IPS DF 4.7 (cell line): Measurements from ENCODE around the gene ABCB4.

Source experiments
- DNase-seq: peaks from one replicate; pipeline ENCODE4 v3.0.0-alpha.2; 2013; ENCODE audit warnings: low spot score; ENCODE audit errors: extremely low read depth

The ABCB4 gene

DNA sequence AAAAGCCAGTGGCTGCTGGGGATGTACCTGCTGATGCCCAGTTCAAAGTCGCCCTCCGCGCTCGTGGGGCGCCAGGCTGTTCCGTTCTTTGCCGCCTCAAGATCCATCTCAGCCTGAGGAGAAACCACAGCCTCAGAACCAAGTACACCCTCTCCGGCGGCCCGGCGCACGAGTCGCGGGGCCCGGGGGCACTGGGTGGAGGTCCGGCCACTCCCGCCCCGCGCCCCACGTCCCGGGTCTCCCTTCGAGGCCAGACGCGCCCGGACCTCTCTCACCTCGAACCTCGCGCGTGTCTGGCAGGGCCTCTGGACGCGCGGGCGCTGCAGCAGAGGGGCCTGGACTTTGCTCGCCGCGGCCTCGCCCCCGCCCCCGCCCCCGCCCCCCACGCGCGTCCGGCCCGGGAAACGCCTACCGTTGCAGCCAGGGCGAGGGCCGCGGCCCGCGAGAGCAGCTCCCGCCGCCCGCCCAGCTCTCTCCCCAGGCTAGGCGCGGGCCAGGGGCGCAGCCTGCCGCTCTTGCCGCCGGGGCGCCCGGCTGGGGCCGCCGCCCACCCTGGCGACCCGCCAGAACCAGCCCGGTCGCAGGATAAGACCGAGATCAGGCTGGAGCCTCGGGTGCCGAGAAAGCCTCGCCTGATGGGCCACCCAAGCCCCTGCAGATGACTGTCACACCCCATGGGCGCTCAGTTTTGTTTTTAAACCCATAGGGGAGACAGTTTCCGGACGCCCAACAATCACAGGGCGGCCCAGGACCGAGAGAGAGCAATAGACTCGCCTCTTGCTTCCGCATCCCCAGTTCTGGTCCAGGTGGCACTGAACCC, at the start of gene ABCB4:
Gene ABCB4, minus strand, starts transcription at position 322 of the 820 bp plus-strand sequence. Its CDS starts 215 bp downstream, at position 107.
- no peak for DNase-seq

DNA sequence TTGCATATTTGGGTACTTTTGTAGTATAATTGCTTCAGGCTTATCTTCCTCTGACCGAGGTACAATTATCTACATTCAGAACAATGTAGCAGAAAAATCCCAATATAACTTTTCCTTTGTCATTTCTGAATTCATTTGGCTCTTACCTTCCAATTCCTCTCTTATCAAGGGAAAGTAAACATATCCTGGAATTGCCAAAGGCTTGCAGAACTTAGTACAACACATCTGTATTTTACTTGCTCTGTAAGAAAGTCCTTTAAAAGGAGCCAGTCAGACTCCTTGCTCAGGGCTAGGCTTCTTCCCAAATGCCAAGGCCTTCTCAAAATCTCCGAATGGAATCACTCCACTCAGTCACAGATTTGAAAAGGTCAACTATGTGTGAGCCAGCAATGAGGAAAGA, 43.3 kb upstream of the ABCB4 start:
- DNase-seq: no peak

DNA sequence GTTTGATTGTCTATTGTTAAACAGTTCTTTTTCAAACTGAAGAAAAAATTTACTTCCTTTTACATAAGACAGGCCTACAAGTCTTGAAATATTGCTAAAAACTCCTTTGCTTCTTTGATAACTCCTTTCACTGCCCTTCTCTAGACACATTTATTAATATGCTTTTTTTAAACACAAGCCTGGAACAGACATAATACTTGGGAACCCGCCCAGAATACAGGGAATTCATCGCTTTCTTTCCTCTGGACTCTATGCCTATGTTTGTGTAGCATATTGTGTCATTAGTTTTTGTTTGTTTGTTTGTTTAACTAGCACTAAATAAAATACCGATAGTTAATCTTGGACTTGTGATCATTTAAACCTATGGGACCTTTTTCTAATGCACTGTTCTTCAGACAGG, 42.4 kb upstream of the ABCB4 start:
- no peak for DNase-seq

DNA sequence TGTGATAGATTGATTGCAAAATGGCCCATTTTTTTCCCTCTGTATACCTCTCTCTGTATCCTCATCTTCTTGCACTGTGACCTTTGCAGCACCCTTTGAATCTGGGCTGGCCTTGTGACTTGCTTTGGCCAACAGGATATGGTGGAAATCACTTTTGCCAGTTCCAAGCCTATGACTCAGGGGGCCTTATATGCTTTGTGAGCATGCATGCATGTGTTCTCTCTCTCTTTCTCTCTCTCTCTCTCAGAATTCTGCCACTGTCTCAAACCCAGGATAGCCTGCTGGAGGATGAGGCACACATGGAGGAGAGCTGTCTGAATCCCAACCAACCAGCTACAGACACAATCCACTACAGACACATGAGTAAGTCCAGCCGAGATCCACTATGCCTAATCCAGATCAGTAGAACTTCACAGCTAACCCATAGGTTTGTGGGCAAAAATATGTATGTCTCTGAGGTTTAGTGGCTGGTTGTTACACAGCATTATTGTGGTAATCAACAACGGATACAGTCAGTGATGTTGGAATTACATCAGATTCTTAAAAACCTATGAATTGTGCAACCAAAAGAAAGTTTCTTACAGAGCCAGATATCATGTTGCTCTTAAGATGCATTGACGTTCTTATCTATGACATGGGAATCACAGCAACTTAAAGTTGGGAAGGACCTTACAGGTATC, 41.8 kb upstream of the ABCB4 start:
- no peak for DNase-seq

DNA sequence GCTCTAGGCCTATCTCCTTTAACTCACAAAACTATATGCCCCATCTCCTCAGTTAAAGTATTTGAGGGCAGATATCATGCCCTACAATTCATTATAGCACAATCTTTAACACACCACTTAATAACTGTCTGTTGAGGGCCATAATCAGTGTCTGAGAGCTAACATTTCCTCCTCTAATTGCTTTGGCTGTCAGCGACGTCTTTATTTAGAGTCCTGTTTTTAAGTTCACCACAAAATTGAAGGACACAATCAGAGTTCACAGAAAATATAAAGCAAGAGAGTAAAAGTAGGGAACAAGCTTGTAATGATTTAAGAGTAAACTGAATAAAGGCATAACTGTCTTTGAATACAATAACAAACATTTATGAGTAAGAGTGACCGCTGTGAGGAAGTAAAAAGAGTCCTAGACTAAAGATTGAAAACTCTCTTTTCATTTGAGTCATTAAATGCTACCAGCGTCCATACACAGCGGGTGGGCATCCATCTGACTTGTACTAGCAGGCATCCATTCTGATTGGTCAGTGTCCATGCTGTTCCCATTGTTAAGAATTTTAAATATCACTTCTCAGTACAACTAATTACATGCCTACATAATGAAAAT, 38.4 kb upstream of the ABCB4 start:
- DNase-seq: no peak

DNA sequence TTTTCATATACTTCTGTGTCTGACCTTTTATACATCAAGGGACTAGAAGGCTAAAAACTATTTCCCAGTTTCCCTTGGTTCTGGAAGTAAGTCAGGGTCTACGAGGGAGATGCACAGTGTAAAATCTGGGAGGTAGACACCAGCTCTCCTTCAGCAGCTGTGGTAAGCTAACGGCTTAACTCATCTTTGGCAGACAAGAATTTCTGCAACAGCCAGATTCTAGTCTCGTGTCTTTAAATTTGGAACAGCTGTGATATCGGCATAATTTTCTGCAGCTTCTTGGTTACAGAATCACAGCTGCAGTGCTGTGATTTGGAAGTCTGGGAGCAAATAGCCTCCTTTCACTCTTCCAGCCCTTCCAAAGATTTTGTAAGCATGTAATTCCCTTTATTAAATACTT, 37.4 kb upstream of the ABCB4 start:
- DNase-seq: no peak

DNA sequence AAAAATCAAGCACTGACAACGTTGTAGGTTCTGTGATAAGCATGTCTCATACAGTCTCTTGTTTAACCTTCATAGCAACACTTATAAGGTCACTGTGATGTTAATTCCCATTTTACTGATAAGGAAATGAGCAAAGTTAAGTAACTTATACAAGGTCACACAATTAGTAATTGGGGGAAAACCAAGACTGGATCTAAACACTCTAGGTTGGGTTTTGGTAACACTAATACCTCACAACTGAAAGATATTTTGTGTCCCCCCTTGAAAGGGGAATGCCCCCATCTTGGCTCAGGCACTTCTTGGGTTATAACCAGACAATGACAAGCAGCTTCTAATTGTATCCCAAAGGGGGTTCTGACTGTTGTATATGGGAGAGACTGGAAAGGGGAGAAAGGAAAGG, 36.0 kb upstream of the ABCB4 start:
- DNase-seq: no peak

DNA sequence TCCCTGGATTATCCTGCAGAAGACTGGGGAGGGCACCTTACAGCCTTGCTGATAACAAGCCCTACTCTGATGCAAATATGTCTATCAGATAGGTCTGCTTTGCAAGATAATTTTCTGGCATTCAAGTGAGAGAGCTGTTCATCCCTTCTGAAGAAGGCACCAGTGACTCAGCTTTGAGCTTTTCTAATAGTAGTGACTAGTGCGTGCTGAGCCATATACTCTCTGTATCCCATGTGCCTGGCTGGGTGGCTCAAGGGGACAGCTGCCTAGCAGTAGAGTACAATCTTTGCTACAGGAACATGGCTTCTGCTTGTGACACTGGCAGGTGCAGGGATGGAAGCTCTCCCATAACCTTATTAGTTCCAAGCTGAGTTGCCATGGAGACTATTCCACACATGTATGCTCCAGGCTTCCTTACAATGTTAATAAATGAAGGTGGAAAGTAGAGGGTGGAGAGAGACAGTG, 35.0 kb upstream of the ABCB4 start:
- no peak for DNase-seq

DNA sequence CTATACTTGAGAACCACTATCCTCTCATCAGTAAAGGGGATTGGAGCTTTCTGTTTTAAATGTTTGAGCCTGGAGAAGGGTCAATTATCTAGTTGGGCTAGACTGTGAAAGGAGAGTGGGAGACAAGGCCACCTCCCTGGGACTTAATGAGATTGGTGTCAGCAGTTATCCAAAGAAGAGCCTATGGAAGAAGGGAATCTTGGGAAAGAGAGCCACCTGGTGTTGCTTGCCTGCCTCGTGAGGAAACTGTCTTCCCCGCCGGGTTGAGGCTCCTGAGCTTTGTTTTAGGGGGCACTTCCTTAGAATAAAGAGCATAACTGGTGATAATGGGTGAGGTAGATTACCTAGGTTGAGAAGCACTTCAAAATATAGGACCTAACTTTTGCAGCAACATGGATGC, 32.0 kb upstream of the ABCB4 start:
- DNase-seq: no peak

DNA sequence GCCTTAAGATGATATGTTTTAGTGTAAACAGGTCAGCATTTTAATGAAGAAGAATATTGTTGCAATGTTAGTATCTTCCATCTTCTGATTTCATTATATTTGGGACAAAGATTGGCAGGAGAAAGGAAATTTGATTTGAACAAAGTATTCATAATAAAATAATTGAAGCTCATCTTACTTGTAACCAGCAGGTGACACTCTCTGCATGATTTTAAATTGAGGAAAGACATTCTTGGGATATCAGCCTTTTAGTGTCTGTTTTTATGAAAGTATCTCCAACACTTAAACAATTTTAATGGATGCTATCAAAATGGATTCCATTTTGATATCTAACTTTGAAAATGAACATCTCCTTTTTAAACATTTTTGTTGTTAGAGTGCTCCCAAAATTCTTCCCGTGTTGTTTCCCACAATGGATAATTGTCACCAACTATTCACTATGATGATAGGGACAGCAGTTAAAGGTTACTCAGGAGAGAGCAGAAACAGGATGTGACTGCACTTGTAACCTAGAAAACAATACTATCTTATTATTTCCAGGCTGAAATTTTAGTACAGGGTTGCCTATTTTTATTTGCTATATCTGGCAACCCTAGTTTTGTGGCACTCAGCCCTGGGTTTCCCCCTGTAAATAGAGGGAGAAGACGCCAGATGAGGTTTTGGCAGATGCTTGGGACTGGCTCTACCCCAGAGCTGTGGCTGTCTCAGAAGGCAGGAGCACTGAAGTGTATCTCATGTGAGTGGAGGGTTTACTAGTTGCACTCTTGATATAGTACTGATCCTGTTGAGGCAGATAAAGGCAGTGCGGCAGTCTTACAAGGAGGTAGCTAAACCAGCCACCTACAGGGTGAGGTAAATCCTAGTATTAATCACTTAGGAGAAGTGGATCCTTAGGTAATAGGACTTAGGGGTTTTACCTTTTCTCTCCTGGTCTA, 31.0 kb upstream of the ABCB4 start:
- no peak for DNase-seq

DNA sequence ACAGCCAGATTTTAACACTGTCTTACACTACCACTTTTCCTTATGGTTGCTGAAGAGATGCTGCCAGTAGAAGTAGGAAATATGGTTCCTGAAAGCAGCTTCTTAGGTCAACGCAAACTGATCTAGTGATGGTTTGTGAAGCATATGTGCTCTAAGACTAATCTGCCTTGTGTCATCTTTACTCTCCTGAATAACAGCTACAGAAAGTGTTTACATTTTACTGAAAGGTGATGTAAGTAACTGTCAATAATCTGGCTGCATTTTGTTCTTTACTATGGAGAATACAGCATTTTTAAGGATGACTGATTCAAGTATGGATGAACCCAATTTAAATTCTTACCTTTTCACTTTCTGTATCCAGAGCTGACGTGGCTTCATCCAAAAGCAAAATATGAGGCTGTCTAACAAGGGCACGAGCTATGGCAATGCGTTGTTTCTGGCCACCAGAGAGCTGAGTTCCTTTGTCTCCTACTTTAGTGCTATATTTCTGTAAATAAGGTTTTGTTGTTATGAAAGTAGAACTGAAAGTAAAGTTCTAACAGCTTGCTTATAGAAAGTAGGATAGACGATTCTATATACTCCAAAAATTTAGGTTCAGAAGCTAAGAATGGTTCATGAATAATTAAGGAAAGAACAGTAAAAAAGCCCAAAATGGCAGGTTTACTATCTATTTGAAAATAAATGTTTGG, 30.2 kb upstream of the ABCB4 start:
- no peak for DNase-seq

DNA sequence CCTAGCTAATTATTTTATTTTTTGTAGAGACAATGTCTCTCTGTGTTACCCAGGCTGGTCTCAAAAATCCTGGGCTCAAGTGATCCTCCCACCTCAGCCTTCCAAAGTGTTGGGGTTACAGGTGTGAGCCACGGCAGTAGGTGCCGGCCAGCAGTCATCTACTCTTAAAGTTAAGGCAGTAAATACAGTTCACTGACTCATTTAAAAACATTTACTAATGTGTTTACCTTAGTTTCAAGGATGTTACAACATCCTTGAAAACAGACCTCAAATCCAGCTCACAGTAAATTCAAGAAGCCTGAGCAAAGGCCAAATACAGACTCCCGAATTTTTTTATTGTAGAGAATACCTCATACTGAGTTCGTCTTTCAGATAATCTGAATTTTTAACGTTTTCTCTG, 29.6 kb upstream of the ABCB4 start:
- DNase-seq: no peak

DNA sequence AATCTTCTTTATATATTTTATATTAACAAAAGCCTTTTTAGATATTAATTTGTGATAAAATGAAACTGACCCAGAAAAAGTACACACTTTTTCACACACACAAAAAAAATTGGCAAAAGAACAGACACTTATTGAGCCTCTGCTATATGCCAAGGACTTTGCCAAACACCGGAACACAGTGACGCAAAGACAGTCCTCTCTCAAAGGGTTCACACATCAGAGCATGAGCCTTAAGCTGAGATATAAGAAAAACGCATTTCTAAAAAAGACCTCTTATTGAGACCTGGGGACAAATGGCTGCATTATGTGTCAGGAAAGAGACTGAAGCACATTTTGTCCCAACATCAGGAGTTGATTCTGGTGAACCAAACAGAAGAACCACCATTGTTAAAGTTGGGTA, 24.0 kb upstream of the ABCB4 start:
- DNase-seq: no peak

DNA sequence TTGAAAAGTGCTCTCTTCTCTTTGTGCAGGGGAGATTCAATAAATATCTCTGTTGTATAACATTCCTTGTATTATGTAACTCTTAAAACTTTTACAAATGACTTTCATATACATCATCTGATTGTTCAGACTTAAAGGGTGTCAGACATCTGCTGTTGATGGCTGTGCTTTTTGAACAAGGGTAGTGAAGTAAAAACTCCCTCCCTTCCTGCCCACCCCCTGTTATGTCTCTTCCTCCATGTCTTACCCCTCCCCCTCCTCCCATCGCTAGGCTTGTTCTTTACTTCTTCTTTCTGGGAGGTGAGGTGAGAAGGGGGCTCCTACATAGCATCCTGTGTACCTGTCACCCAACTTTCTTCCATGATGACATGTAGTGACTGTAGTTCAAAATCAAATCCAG, 23.4 kb upstream of the ABCB4 start:
- no peak for DNase-seq

DNA sequence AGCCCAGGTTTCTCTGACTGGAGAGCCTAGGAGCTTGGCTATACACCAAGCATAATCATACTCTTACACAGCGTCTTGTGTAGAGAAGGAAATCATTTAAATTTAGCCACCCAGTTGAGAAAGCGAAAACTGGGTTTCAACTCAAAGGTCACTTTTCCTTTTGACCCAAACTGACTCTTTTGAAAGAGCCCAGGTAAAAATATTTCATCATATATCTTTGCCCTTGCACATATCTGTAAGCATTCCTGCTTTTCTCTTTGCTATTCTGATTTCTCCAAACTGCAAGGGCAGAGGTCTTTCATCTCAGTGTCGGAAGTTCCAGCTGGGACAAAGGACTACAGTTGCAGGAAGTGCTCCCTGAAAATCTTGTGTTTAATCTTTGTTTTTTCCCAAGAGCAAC, 22.0 kb upstream of the ABCB4 start:
- DNase-seq: no peak

DNA sequence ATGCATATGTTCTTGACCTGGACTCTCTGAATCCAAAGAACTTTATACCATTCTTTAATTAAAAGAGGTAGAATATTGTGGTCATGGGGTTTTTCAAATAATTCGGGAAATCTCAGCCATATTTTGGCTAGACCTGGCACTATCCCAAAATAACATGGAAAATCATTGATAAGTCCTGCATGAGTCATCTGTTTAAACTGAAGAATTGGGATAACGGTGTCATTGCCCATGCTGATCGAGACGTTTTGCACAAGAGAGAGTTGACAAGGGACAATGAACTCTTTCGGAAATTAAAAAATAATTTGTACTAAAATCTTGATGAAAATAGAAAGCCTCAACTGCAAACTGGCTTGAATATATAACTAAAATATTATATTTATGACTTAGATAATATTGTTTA, 19.9 kb upstream of the ABCB4 start:
- DNase-seq: no peak

DNA sequence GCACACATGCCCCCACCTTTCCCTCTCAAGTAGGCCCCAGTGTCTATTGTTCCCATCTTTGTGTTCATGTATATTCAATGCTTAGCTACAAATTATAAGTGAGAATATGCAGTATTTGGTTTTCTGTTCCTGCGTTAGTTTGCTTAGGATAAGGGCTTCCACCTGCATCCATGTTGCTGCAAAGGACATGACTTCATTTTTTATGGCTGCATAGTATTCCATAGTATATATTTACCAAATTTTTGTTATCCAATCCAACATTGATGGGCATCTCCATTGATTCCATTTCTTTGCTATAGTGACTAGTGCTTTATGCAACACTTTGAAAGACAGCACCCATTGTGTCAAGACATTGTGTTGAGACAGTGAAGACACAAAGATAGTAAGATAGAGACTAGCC, 19.0 kb upstream of the ABCB4 start:
- no peak for DNase-seq

DNA sequence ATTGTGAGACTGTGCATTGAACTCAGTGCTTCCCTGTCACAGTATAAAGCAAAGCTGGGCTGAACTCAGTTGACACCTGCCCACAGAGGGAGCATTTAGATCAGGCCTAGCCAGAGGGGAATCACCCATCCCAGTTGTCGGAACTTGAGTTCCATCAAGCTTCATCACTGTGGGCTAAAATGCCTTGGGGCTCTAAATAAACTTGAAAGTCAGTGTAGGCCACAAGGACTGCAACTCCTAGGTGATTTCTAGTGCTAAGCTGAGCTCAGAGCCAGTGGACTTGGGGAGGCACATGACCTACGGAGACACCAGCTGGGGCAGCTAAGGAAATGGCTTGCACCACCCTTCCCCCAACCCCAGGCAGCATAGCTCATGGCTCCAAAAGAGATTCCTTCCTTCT, 7.7 kb upstream of the ABCB4 start:
- DNase-seq: no peak

DNA sequence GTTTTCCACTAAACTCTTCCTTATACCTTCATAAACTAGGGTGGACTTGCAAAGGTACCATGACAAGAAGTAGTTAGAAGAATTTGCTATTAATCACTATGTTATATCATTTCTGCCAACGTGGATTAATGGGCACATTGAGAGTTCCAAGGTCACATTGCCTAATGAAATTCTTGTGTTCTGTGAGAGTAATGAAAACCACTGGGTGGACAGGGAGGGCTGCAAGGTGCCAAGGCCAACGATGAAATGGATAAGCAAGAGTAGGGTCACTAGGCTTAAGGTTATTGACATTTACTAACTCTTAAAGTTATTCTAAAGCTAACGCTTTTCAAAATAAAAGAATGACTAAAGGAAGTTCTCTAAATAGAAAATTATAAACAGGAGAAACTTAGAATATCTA, 6.6 kb upstream of the ABCB4 start:
- DNase-seq: no peak

DNA sequence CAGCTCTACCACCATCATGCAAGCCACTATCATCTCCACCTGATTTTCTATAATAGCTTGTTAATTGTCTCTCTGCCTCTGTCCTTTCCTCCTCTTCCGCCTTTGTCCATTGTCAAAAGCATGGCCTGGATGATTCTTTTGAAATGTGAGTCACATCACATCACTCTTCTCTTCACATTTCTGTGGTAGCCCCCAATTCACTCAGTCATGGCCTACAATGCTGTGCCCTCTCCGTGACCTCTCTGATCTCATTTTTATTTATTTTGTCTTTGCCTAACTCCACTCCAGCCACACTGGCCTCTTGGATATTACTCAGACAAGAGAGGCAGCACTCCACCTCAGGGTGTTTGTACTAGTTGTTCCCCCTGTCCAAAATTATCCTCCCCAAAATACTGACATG, 4.9 kb upstream of the ABCB4 start:
- DNase-seq: no peak

DNA sequence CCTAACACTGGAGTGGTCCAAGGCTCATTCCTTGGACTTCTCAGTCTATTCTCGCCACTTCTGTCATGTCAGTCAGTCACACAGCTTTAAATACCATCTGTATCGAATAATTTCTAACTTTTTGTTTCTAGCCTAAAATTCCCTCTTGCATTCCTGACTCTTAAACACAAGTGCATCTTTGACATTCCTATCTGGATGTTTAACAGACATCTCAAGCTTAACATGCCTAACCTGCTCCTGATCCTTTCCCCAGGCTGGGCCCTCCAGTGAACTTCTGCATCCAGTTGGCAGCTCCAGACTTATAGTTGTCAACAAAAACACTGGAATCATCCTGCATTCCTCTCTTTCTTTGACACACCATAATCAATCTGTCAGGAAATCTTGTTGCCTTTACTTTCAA, 4.5 kb upstream of the ABCB4 start:
- no peak for DNase-seq
